ENCODE data around the gene PPP1R26.

PPP1R26 gene

DNA sequence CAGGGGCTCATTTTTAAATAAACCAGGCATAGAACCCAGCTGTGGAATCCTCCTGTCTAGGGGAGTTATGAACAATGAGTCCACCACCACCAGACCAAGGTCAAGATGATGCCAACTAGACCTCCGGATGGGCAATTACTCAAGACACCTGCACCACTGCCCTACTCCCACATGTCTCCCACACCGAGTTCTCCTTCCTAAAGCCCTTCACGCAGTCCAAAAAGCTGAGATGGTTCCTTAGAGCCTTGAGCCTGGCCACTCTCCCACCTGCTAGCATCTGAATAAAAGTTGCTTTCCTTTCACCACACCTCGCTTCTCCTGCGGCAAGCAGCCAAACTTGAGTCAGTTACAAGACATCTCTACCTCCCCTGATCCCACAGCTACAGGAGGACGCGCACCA, 15.4 kb upstream of the PPP1R26 start:
- TF ChIP-seq, protein P1, sequence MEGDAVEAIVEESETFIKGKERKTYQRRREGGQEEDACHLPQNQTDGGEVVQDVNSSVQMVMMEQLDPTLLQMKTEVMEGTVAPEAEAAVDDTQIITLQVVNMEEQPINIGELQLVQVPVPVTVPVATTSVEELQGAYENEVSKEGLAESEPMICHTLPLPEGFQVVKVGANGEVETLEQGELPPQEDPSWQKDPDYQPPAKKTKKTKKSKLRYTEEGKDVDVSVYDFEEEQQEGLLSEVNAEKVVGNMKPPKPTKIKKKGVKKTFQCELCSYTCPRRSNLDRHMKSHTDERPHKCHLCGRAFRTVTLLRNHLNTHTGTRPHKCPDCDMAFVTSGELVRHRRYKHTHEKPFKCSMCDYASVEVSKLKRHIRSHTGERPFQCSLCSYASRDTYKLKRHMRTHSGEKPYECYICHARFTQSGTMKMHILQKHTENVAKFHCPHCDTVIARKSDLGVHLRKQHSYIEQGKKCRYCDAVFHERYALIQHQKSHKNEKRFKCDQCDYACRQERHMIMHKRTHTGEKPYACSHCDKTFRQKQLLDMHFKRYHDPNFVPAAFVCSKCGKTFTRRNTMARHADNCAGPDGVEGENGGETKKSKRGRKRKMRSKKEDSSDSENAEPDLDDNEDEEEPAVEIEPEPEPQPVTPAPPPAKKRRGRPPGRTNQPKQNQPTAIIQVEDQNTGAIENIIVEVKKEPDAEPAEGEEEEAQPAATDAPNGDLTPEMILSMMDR (IDR thresholded peaks at IDR 0.05): no peak
- H3K36me3 ChIP-seq: no peaks in the 10 kb centered on the region
- H3K4me1 ChIP-seq (ENCODE audit: control insufficient read depth in 1 of 2, insufficient read depth in 1 of 2, low read depth in 1 of 2, low read length in 1 of 2): no peaks in the 10 kb centered on the region
- no peak overlapping the region for H3K4me3 ChIP-seq (ENCODE audit: low read depth in 1 of 2, low read length in 1 of 2)
- H3K9me3 ChIP-seq: no peaks in the 10 kb centered on the region
- H3K27me3 ChIP-seq: peaks cover 19% of the 10 kb centered on the region
- no peak overlapping the region for H3K27ac ChIP-seq

- TF ChIP-seq, protein P1 (IDR thresholded peaks at IDR 0.05): no peak
- H3K4me3 ChIP-seq (ENCODE audit: low read depth in 1 of 2, low read length in 1 of 2): no peak overlapping the region
- no peaks in the 10 kb centered on the region for H3K36me3 ChIP-seq
- H3K9me3 ChIP-seq: no peaks in the 10 kb centered on the region
- no peak overlapping the region for H3K27ac ChIP-seq
- H3K27me3 ChIP-seq: peaks cover 36% of the 10 kb centered on the region
- H3K4me1 ChIP-seq (ENCODE audit: control insufficient read depth in 1 of 2, insufficient read depth in 1 of 2, low read depth in 1 of 2, low read length in 1 of 2): no peaks in the 10 kb centered on the region
These were observed 10.6 kb upstream of the PPP1R26 start for GRCh38 chr9:135468854-135469521.

- Histone ChIP-seq H3K27ac (no peak overlapping the region), H3K27me3 (peaks cover 60% of the 10 kb centered on the region), H3K9me3 (no peaks in the 10 kb centered on the region), H3K4me1 (ENCODE audit: control insufficient read depth in 1 of 2, insufficient read depth in 1 of 2, low read depth in 1 of 2, low read length in 1 of 2) (no peaks in the 10 kb centered on the region), H3K4me3 (ENCODE audit: low read depth in 1 of 2, low read length in 1 of 2) (no peak overlapping the region), H3K36me3 (no peaks in the 10 kb centered on the region)
- TF ChIP-seq, protein P1 (IDR thresholded peaks at IDR 0.05): no peak
These were observed 7.6 kb upstream of the PPP1R26 start for GRCh38 chr9:135471791-135472640.

GRCh38 chr9:135473972-135474543, 5.5 kb upstream of the PPP1R26 start:
- no peak overlapping the region for H3K4me3 ChIP-seq (ENCODE audit: low read depth in 1 of 2, low read length in 1 of 2)

GRCh38 chr9:135474915-135475314, 4.7 kb upstream of the PPP1R26 start:
- TF ChIP-seq, protein P1 (IDR thresholded peaks at IDR 0.05): no peak
- Histone ChIP-seq H3K4me1 (ENCODE audit: control insufficient read depth in 1 of 2, insufficient read depth in 1 of 2, low read depth in 1 of 2, low read length in 1 of 2) (peaks cover 0 to 5% of the 10 kb centered on the region in 2 experiments), H3K4me3 (ENCODE audit: low read depth in 1 of 2, low read length in 1 of 2) (no peak overlapping the region), H3K9me3 (no peaks in the 10 kb centered on the region), H3K27ac (no peak overlapping the region), H3K27me3 (peaks cover 63% of the 10 kb centered on the region), H3K36me3 (no peaks in the 10 kb centered on the region)

More at GRCh38 chr9:135473972-135474543, 5.5 kb upstream of the PPP1R26 start:
- Histone ChIP-seq H3K9me3 (no peaks in the 10 kb centered on the region), H3K27ac (no peak overlapping the region), H3K36me3 (no peaks in the 10 kb centered on the region), H3K4me1 (ENCODE audit: control insufficient read depth in 1 of 2, insufficient read depth in 1 of 2, low read depth in 1 of 2, low read length in 1 of 2) (peaks cover 0 to 3% of the 10 kb centered on the region in 2 experiments), H3K27me3 (peaks cover 67% of the 10 kb centered on the region)
- TF ChIP-seq, protein P1 (IDR thresholded peaks at IDR 0.05): no peak
